ENCODE data around the gene LRRIQ1.

The LRRIQ1 gene

DNA sequence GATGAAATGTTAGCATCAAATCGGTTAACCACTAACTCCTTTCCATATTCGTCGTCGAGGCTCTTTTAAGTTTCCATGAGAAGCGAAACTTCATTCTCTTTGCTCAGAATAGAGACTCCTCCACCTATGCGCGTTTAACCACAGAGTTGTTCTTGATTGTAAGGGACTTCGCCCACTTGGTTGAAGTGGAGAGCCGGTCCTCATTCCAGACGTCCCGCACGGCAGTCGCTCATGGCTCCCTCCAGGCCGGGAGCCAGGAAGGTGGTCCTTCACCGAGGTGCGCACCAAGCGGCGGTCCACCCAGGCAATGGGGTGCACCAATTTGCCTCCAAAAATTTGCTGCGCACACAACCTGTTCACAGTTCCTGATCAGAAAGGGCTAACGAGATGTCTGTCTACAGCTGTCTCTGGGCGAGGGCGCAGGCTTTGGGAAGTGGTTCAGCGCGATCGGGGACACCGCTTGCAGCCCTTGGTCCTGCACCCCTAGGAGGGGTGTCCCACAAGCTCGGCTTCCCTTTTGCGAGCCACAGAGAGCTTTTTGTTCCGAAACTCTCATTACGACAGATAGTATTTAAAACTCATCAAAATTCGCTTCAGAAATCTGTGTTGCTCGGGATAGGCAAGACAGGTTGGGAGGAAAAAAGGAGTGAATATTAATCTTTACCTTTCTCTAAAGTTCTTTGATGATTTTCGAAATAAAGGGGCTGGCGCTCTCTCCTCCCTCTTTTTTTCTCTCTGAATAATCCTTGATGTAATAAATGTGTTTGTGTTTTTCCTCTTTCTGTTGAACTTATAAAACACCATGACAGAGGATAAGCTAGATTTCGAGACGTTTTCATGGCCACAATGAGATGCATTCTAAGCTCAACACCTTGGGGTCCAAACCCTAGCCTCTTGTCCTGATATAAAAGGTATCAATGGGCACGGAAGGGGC lies 237.5 kb downstream of the LRRIQ1 start:
- Mint-ChIP-seq H3K27me3 (peaks cover 11% of the 10 kb centered on the region), H3K9me3 (no peaks in the 10 kb centered on the region), H3K27ac (no peak overlapping the region), H3K4me1 (no peaks in the 10 kb centered on the region), H3K4me3 (no peak overlapping the region), H3K36me3 (no peaks in the 10 kb centered on the region)
- no peak for ATAC-seq (ENCODE audit: low read depth)
- no peak for DNase-seq (ENCODE audit: low spot score in 2 of 2)

DNA sequence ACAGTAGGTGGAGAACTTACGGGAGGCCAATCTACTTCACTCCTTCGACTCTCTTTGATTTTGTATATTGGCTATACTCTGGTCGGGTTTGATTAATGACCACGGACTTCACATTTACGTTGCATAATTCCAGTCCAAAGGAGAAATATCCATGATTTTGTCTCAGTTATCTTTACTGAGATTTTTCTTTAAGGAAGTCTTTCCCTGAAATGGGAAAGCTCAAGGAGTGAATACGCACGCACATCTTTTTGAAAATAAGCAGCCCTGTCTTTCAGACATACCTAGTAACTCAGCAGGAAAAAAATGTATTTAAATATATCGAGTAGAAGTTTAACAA lies 238.1 kb downstream of the LRRIQ1 start:
- no peak for ATAC-seq (ENCODE audit: low read depth)
- no peaks in the 10 kb centered on the region for H3K36me3 Mint-ChIP-seq

DNA sequence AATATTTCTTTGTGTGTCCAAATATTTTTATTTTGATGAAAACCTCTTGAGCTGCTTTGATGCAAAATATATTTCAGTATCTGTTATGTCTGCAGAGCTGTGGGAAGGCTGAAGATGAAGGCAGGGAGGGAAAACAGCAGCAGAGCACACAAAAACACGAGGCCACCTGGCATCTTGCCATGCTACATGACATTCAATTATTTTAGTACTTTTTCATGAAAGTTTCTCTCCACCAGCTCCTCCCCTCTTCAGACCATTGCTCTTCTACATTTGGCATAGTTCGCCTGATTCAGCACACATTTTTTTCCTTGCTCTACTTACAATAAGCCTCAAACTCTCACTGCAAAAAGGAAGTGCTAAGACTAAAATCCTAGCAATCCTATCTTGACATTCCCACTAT lies 239.2 kb downstream of the LRRIQ1 start:
- Mint-ChIP-seq H3K4me3 (no peak overlapping the region), H3K27ac (no peak overlapping the region), H3K36me3 (no peaks in the 10 kb centered on the region), H3K27me3 (peaks cover 14% of the 10 kb centered on the region), H3K9me3 (no peaks in the 10 kb centered on the region), H3K4me1 (no peaks in the 10 kb centered on the region)
- ATAC-seq (ENCODE audit: low read depth) (no peak), DNase-seq (ENCODE audit: low spot score in 2 of 2) (no peak)

More for the DNA sequence above, 238.1 kb downstream of the LRRIQ1 start:
- Mint-ChIP-seq H3K4me1 (no peaks in the 10 kb centered on the region), H3K4me3 (no peak overlapping the region), H3K27ac (no peak overlapping the region), H3K9me3 (no peaks in the 10 kb centered on the region), H3K27me3 (peaks cover 11% of the 10 kb centered on the region)
- DNase-seq (ENCODE audit: low spot score in 2 of 2): no peak

DNA sequence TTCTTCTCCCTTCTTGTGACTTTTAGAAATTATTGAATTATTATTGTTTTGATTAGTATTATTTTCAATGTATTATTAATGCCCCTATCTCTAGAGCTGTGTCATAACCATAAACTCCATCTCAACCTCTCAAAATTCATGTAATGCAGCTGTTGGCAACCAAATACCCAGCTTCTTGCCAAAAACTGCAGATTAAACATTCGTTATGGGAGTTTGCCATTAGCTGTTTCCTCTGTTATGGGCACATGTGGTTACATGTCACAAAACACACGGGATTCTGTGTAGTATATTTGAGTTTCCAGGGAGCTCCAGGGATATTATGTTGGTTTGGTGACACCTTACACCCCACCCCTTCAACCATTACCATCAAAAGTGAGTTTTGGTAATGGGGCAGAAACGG lies 241.0 kb downstream of the LRRIQ1 start:
- DNase-seq (ENCODE audit: low spot score in 2 of 2): no peak
- Mint-ChIP-seq H3K27ac (no peak overlapping the region), H3K4me3 (no peak overlapping the region), H3K27me3 (peaks cover 16% of the 10 kb centered on the region), H3K36me3 (no peaks in the 10 kb centered on the region), H3K9me3 (no peaks in the 10 kb centered on the region), H3K4me1 (peaks cover 2% of the 10 kb centered on the region)
- ATAC-seq (ENCODE audit: low read depth): no peak

DNA sequence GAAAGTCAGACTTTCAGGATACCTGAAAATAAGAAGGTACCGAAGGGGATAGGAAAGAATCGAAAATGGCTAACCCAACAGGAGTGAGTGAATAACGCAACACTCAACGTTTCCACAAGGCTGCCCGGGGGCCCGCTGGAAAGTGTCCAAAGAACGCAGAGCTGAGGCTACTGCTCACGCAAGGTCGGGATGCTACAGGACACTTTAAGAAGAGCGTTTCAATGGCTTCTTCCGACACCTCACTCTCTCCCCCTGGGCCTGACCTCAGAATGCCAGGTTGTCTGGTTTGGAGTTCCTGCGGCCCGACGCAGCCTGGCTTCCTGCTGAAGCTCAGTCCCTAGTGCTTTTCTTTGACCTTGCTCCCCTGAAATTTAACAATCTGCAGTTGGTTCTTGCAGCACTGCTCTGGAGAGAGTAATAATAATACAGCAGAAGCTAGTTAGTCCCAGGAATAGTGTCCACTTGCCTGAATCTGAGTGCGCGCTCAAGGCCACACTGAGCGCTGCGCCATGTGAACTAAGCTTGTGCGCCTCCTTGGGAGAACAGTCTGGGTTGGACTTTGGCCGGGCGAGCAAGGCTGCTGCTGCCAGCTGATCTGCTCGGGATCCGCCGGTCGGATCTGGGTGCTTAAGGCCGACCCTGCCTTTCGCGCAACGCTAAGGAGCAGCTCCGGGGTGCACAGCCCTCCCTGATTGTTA lies 241.9 kb downstream of the LRRIQ1 start:
- Mint-ChIP-seq H3K27ac (no peak overlapping the region), H3K36me3 (no peaks in the 10 kb centered on the region), H3K27me3 (peaks cover 16% of the 10 kb centered on the region), H3K4me1 (peaks cover 2% of the 10 kb centered on the region), H3K9me3 (no peaks in the 10 kb centered on the region), H3K4me3 (no peak overlapping the region)
- DNase-seq (ENCODE audit: low spot score in 2 of 2) (no peak), ATAC-seq (ENCODE audit: low read depth) (no peak)

DNA sequence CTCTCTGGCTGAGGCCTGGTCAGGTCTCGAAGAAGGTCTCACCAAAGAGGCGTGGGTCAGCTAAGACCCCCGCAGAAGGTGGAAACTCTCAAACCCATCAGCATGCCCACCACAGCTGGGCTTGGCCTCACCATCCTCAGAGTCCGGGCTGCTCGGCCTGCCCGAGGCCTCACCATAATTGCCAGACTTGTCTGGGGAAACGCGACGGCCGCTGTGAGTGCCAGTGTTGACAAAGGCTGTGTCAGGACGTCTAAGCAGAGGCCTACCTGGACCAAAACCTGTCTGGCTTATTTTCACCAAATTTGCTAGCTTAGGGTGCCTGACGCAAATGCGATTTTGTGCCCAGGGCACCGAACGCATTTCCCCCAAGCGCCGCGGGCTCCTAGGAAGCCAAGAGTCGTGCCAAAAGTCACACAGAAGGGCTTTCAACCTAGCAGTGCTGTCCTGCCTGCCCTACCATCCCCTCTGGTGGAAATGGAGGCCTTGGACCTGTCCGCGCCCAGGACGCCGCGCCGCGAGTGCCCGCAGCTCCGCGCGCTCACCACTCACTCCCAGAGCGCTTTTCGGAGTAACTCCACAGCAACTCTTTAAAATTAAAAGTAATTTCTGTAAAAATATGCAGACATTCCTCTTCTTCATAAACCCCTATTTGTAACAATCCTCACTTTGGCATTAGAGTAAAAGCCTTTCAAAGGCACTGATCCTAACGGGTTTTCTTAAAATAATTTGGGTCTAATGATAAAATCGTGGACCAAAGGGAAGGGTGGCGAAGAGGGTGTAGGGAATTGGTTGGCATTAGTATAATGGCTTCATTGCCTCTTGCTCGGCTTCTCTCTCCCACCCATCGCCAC lies 242.7 kb downstream of the LRRIQ1 start:
- Mint-ChIP-seq H3K9me3 (no peaks in the 10 kb centered on the region), H3K27ac (no peak overlapping the region), H3K36me3 (no peaks in the 10 kb centered on the region), H3K4me3 (no peak overlapping the region), H3K27me3 (peaks cover 18% of the 10 kb centered on the region), H3K4me1 (peaks cover 2% of the 10 kb centered on the region)
- DNase-seq (ENCODE audit: low spot score in 2 of 2) (no peak), ATAC-seq (ENCODE audit: low read depth) (no peak)

DNA sequence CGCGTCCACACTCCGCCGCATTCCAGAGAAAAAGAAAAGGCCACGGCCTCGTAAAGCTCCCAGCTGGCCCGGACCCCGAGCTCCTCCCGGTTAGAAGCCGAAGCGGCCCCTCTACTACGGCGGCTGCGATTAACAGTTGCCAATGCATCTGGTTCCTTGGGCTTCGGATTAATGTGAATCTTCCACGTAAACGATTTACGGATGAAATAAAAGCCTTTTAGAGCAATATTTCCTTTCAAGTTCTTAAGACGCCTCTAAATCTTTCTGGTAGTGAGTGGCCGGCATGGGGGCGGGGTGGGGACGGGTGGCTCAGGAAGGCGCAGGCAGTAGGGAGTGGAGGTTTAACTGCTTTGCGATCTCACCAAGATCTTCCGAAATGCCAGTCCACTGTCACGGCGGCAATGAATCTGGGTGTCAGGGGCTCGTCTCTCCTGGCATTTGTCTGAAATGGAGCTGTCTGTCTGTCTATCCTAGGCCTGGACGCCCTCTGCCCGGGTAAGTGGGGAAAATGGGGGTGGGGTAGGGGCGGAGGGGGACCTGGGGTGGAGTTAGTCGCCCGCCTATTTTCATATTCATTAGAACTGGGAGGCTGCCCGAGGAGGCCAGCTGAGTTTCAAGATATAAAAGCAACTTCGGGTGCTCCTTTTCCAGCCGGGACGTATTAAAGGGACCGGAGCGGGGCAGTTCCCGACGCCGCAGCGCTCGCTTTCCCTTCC lies 243.5 kb downstream of the LRRIQ1 start:
- ATAC-seq (ENCODE audit: low read depth): no peak

DNA sequence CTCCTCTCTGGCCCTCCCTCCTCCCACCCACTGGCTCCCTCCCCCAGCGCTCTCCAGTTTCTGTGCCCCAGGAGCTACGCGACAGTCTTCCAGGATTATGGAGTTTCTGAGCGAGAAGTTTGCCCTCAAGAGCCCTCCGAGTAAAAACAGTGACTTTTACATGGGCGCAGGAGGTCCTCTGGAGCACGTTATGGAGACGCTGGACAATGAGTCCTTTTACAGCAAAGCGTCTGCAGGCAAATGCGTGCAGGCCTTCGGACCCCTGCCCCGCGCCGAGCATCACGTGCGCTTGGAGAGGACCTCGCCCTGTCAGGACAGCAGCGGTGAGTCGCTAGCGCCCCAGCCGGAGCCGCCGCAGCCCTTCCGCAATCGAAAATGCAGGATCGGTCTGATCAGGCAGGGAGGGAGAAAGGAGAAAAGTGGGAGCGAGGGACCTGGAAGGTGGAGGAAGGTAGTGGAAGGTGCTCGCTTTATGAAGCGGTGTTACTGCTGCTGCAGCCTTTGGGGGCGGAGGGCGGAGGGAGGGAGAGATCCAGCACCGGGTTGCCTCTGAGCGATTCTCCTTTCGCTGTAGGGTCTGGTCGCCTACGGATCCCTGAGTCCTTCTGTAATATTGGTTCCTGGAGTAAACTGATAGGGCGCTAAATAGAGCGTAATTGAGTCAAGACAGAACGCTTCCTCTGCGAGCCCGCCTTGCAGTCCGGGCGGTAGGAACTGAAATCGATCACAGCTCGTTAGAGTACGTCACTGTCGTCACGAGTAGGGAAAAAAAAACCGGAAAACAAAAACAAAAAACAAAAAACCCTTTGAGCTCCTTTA lies 244.2 kb downstream of the LRRIQ1 start, which contains the start of gene ALX1:
Gene ALX1 (plus strand): TSS at position 56 of the 819 bp plus-strand sequence. CDS start 42 bp downstream, at position 98.
- Mint-ChIP-seq H3K4me1 (peaks cover 2% of the 10 kb centered on the region), H3K9me3 (no peaks in the 10 kb centered on the region), H3K27ac (peak within 1 kb of the TSS; percentile 28), H3K27me3 (peaks cover 16% of the 10 kb centered on the region), H3K4me3 (peak within 1 kb of the TSS; percentile 63), H3K36me3 (no peaks in the 10 kb centered on the region)
- no peak for DNase-seq (ENCODE audit: low spot score in 2 of 2)
- peak; percentile 27 for ATAC-seq (ENCODE audit: low read depth)

More for the DNA sequence above, 243.5 kb downstream of the LRRIQ1 start:
- H3K9me3 Mint-ChIP-seq: no peaks in the 10 kb centered on the region
- H3K27ac Mint-ChIP-seq: no peak overlapping the region
- peaks cover 16% of the 10 kb centered on the region for H3K27me3 Mint-ChIP-seq
- H3K4me3 Mint-ChIP-seq: no peak overlapping the region
- H3K36me3 Mint-ChIP-seq: no peaks in the 10 kb centered on the region
- no peak for DNase-seq (ENCODE audit: low spot score in 2 of 2)
- peaks cover 2% of the 10 kb centered on the region for H3K4me1 Mint-ChIP-seq

DNA sequence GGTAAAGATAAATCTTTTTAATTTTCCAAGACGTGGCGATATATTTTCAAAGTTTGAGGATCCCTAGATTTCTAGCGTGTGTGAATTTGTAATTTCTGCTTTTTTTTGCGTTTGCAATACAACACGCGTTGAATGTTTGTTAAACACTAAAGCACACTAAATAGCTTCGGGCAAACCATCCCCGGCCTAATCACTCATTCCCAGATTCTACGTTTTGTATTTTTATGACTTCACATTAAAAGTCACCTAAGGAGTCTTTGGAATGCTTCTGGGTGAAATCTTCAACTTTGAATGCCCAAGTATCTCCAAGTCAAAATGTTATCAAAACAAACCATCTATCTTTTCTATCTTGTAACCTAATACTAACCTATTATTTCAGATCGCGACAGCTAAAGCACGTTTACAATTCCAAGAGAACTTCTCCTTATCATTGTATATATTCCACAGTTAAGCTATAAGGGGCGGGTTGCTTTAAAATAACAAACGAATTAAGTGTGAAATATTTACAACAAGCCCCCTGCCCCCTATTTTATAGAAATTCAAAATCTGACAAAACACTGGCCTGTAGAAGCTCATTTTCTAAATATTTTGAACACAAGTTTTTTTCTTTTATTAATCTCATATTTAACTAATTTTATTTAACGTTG lies 245.0 kb downstream of the LRRIQ1 start:
- Mint-ChIP-seq H3K9me3 (no peaks in the 10 kb centered on the region), H3K4me1 (peaks cover 2% of the 10 kb centered on the region), H3K36me3 (no peaks in the 10 kb centered on the region), H3K27ac (no peak overlapping the region), H3K4me3 (no peak overlapping the region), H3K27me3 (peaks cover 14% of the 10 kb centered on the region)
- ATAC-seq (ENCODE audit: low read depth): no peak
- no peak for DNase-seq (ENCODE audit: low spot score in 2 of 2)

DNA sequence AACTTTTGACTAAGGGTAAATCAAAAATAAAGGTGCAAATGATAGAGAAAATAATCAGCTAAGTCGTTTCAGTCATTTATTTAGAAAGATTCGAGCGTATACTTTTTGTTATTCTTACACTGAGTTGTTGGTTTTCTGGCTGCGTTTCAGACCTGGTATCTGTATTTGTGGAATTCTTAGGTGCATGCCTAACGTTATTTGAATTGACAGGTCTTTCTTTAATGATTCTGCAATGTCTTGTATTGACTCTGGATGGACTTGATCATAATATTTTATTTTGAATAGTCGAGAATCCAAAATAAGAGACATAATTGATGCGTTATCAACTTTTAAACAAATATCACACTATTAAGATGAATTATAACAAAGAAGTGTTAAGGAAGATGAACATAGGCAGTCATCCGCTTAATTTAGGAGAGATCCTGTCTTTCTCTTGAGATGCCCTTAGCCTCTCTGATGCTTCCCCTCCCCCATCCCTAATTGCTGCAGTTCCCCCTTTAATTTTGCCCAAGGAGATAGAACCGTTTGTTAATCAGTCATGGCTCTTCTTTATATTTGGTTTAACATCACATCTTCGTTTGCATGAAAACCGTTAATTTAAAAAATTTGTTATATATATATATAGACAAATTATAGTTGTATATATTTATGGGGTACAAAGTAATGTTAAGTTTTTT lies 245.6 kb downstream of the LRRIQ1 start:
- H3K27ac Mint-ChIP-seq: no peak overlapping the region
- ATAC-seq (ENCODE audit: low read depth) (no peak), DNase-seq (ENCODE audit: low spot score in 2 of 2) (no peak)
- H3K27me3 Mint-ChIP-seq: peaks cover 9% of the 10 kb centered on the region
- H3K9me3 Mint-ChIP-seq: no peaks in the 10 kb centered on the region
- peaks cover 2% of the 10 kb centered on the region for H3K4me1 Mint-ChIP-seq
- no peaks in the 10 kb centered on the region for H3K36me3 Mint-ChIP-seq
- no peak overlapping the region for H3K4me3 Mint-ChIP-seq

DNA sequence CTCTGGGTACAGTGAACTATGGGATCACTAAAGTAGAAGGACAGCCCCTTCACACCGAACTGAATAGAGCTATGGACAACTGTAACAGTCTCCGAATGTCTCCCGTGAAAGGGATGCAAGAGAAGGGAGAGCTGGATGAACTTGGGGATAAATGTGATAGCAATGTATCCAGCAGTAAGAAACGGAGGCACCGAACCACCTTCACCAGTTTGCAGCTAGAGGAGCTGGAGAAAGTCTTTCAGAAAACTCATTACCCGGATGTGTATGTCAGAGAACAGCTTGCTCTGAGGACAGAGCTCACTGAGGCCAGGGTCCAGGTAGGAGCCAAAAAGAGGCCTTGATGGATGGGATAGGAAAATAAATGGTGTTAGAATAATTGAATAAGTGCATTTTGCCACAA lies 247.4 kb downstream of the LRRIQ1 start:
- H3K4me1 Mint-ChIP-seq: peaks cover 2% of the 10 kb centered on the region
- ATAC-seq (ENCODE audit: low read depth): no peak

More for the DNA sequence above, 247.4 kb downstream of the LRRIQ1 start:
- Mint-ChIP-seq H3K4me3 (no peak overlapping the region), H3K27me3 (peaks cover 9% of the 10 kb centered on the region), H3K9me3 (no peaks in the 10 kb centered on the region), H3K27ac (no peak overlapping the region), H3K36me3 (no peaks in the 10 kb centered on the region)
- DNase-seq (ENCODE audit: low spot score in 2 of 2): no peak

Data from memory B cell (primary cell).